Smooth muscle cell (in vitro differentiated cells): ENCODE results near the gene STRADB. TPM values are rescaled to one million over a fixed set of nuclear protein-coding genes. Genes with fewer than 3 reads are reported as not detected.
"Not testable (repeated sequence)": the region's sequence is repeated elsewhere in the genome, so short reads cannot be mapped to it uniquely, and the experiment has no call there.

Experiments used
- DNase-seq: peaks from one replicate; lab custom pipeline; 2025; ENCODE audit not compliant: unreplicated experiment; lab: John Stamatoyannopoulos, UW
- H2AFZ ChIP-seq: fragments of 200-600 bp; sonication (generic); 2 replicates; pipeline ENCODE4 v1.6.0; 2016; ENCODE audit warnings: antibody characterized with exemption, low read depth, mild to moderate bottlenecking
- H3F3A ChIP-seq: fragments of 200-600 bp; sonication (generic); 2 replicates; pipeline ENCODE4 v1.6.0; 2017; ENCODE audit warnings: antibody characterized with exemption, low read depth
- H3K27ac ChIP-seq: fragments of 200-600 bp; sonication (generic); 2 replicates; pipeline ENCODE4 v1.5.1; 2016; ENCODE audit warnings: low read depth, mild to moderate bottlenecking
- H3K27me3 ChIP-seq: fragments of 200-600 bp; sonication (generic); 2 replicates; pipeline ENCODE4 v1.6.1; 2016; ENCODE audit warnings: low read depth, mild to moderate bottlenecking
- H3K36me3 ChIP-seq: fragments of 200-600 bp; sonication (generic); 2 replicates; pipeline ENCODE4 v1.5.1; 2016; ENCODE audit warnings: low read depth
- H3K4me1 ChIP-seq: fragments of 200-600 bp; sonication (generic); 2 replicates; pipeline ENCODE4 v1.5.1; 2016; ENCODE audit warnings: low read depth
- H3K4me2 ChIP-seq: fragments of 200-600 bp; sonication (generic); 2 replicates; pipeline ENCODE4 v1.6.0; 2016; ENCODE audit warnings: mild to moderate bottlenecking
- H3K4me3 ChIP-seq: fragments of 200-600 bp; sonication (generic); 2 replicates; pipeline ENCODE4 v1.5.1; 2016; ENCODE audit warnings: mild to moderate bottlenecking
- H3K79me2 ChIP-seq: fragments of 200-600 bp; sonication (generic); 2 replicates; pipeline ENCODE4 v1.6.0; 2016; ENCODE audit warnings: low read depth, mild to moderate bottlenecking
- H3K9ac ChIP-seq: fragments of 200-600 bp; sonication (generic); 2 replicates; pipeline ENCODE4 v1.6.0; 2016; ENCODE audit warnings: low read depth
- H3K9me3 ChIP-seq: fragments of 200-600 bp; sonication (generic); replicated peaks from 2 replicates; pipeline ENCODE4 v1.5.1; 2016; ENCODE audit warnings: low read depth
- H4K20me1 ChIP-seq: fragments of 200-600 bp; sonication (generic); 2 replicates; pipeline ENCODE4 v1.6.0; 2016; ENCODE audit warnings: low read depth
- CTCF ChIP-seq: fragments of 200-600 bp; sonication (generic); IDR thresholded peaks from 2 replicates; pipeline ENCODE4 v1.5.1; 2017; ENCODE audit warnings: borderline replicate concordance, mild to moderate bottlenecking, antibody characterized with exemption; ENCODE audit not compliant: insufficient read depth, poor library complexity, severe bottlenecking
- WGBS: methylation state at CpG from one replicate; pipeline ENCODE4 v1.1.7; 2016; ENCODE audit warnings: low lambda C conversion rate; 5-methylcytosine and 5-hydroxymethylcytosine counted together
- polyA plus RNA-seq: library from polyadenylated mRNA; unstranded; fragments of >200 nt; fragmentation: Nextera tagmentation; extraction: Ambion mirVana; gene quantifications from 2 replicates; pipeline ENCODE4 v1.2.1, GENCODE V29; 2016
- total RNA-seq: library from RNA; depleted of rRNA; stranded (reverse); fragments of >200 nt; gene quantifications from 2 replicates; pipeline ENCODE4 v1.2.3, GENCODE V29; 2014

Gene STRADB
- total and polyA plus RNA-seq, 2 experiments from 2014 or later = 15.8 to 20.5 TPM

- Histone ChIP-seq H3K9me3 (no peaks in the 10 kb centered on the region), H3K36me3 (no peaks in the 10 kb centered on the region), H3K27ac (no peak overlapping the region), H3K4me1 (no peaks in the 10 kb centered on the region), H3K27me3 (no peaks in the 10 kb centered on the region), H3K4me2 (no peak overlapping the region), H3K79me2 (peaks cover 64% of the 10 kb centered on the region), H3K4me3 (no peak overlapping the region), H4K20me1 (peaks cover 63% of the 10 kb centered on the region), H3K9ac (no peak overlapping the region), H2AFZ (no peak overlapping the region), H3F3A (no peaks in the 10 kb centered on the region)
- TF ChIP-seq CTCF = no peak
- DNase-seq = no peak
- WGBS = 71% methylated on average over 11 of the region's 11 CpGs
Observed at GRCh38 chr2:201433394-201433995, 18.0 kb upstream of the STRADB start.

GRCh38 chr2:201436141-201436540, 15.4 kb upstream of the STRADB start:
- H3K36me3 ChIP-seq = no peaks in the 10 kb centered on the region
- no peak overlapping the region for H3K4me3 ChIP-seq
- H4K20me1 ChIP-seq = peaks cover 86% of the 10 kb centered on the region
- H3K79me2 ChIP-seq = peaks cover 76% of the 10 kb centered on the region
- WGBS = 98% methylated on average over 2 of the region's 2 CpGs
- H3K4me2 ChIP-seq = no peak overlapping the region
- no peaks in the 10 kb centered on the region for H3K4me1 ChIP-seq
- no peak overlapping the region for H3K9ac ChIP-seq
- TF ChIP-seq CTCF = no peak
- H3F3A ChIP-seq = peaks cover 3% of the 10 kb centered on the region
- H3K27ac ChIP-seq = no peak overlapping the region
- no peak overlapping the region for H2AFZ ChIP-seq
- DNase-seq = no peak
- H3K9me3 ChIP-seq = no peaks in the 10 kb centered on the region
- no peaks in the 10 kb centered on the region for H3K27me3 ChIP-seq

GRCh38 chr2:201439336-201439922, 12.1 kb upstream of the STRADB start:
- H3K4me3 ChIP-seq, H3K4me2 ChIP-seq, H3K9me3 ChIP-seq, H3K4me1 ChIP-seq, H3K9ac ChIP-seq, H3F3A ChIP-seq, H3K27ac ChIP-seq, DNase-seq, H3K27me3 ChIP-seq, H3K36me3 ChIP-seq, H2AFZ ChIP-seq: not testable (repeated sequence)
- Histone ChIP-seq H4K20me1 (peaks cover 95% of the 10 kb centered on the region), H3K79me2 (peaks cover 84% of the 10 kb centered on the region)
- WGBS = 90% methylated on average over 1 of the region's 3 CpGs

GRCh38 chr2:201440182-201440581, 11.4 kb upstream of the STRADB start:
- Histone ChIP-seq H3K4me1 (no peaks in the 10 kb centered on the region), H3K4me2 (no peak overlapping the region), H3K9ac (no peak overlapping the region), H3F3A (peaks cover 3% of the 10 kb centered on the region), H3K36me3 (no peaks in the 10 kb centered on the region), H4K20me1 (peaks cover 95% of the 10 kb centered on the region), H3K9me3 (no peaks in the 10 kb centered on the region), H3K4me3 (no peak overlapping the region), H3K79me2 (peaks cover 83% of the 10 kb centered on the region), H2AFZ (no peak overlapping the region), H3K27me3 (no peaks in the 10 kb centered on the region), H3K27ac (no peak overlapping the region)
- 43% methylated on average over 1 of the region's 1 CpG for WGBS
- no peak for TF ChIP-seq CTCF
- DNase-seq = no peak
